GM21717 (cell line): ENCODE data around the gene TRMT11.

Source experiments
- ATAC-seq: cut with Tn5 transposase; IDR thresholded peaks from one replicate; pipeline ENCODE4 v1.9.1; 2021; ENCODE audit warnings: mild to moderate bottlenecking, moderate library complexity; ENCODE audit not compliant: unreplicated experiment

Gene TRMT11

DNA sequence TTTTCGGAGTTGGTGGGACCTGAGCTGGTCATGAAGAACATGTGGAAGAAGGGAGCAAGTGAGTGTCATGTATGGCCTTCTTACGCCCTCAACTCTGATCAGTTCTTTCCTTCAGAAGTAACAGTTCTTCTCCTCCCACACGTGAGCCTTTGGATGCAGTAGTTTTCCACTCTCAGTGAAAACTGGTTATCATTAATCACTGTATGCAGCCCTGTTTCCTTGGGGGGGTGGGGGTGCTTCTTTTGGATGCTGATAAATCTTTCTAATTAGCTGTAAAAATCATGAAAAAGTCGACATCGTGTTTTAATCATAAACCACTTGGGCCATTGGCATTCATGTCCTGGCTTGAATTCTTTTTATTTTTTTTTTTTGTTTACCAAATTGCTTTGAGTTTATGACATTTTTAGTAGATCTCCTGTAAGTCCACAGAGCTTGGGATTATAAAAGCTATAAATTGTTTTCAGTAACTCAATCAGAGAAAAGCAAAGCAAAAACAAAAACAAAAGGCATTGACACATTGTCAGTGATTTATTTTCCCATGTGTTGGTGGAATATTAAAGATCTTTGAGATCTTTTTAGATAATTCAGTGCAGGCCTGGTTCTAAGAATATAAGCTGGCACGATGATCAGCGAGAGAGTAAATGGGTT is 84.8 kb downstream of the TRMT11 start:
- ATAC-seq, result no peak

DNA sequence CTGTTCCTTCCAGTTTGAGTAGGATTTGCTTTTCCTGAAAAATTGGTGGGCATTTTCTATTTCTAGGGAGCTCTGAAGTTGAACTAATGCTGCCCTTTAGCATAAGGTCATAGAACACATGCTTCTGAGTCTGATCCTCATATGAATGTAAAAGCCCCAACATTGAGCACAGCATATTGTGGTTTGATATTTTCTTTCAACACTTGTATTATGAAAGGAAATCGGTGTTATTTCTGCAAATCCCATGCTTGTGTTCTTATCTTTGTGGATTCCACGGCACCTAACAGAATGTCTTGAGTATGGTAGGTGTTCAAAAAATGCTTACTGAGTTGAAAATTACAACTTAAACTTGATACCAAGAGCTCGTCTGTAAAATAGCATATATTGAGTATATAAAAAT is 85.8 kb downstream of the TRMT11 start:
- no peak for ATAC-seq

DNA sequence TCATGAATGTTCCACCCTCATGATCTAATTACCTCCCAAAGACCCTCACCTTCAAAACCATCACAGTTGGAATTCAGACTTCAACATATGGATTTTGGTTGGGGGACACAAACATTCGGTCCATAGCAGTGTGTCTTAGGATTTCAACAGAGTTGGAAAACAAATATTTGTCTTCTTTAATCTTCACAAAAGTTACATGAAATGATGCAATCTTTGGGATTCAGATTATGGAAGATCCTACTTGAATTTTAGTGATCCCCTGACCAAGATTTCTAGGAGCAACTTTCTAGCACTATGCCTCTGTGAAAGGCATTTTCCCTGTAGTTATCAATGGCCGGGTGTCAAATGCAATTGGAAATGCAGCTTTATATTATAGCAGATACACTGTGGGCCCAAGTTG is 86.5 kb downstream of the TRMT11 start:
- no peak for ATAC-seq

DNA sequence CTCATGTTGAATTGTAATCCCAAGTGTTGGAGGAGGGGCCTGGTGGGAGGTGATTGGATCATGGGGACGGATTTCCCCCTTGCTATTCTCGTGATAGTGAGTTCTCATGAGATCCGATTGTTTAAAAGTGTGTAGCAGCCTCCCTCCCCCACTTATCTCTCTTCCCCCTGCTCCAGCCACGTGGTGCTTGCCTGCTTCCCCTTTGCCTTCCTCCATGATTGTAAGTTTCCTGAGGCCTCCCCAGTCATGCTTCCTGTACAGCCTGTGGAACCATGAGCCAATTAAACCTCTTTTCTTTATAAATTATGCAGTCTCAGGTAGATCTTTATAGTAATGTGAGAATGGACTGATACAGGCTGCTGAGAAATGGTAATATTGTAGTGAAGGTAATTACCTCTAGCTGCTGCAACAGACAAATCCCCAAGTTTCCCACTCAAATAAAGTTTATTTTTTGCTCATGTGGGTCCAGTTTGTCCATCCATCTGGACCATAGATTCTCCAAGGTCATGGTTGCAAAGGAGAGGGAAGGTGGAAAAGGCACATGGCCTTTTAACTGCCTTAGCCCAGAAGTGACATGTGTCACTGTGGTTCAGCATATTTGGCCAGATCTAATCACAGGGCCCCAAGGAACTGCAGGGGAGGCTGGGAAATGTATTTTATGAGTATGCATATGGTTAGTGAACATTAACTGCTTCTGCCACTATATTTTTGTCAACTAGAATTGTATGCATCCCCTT is 89.2 kb downstream of the TRMT11 start:
- ATAC-seq, result no peak

DNA sequence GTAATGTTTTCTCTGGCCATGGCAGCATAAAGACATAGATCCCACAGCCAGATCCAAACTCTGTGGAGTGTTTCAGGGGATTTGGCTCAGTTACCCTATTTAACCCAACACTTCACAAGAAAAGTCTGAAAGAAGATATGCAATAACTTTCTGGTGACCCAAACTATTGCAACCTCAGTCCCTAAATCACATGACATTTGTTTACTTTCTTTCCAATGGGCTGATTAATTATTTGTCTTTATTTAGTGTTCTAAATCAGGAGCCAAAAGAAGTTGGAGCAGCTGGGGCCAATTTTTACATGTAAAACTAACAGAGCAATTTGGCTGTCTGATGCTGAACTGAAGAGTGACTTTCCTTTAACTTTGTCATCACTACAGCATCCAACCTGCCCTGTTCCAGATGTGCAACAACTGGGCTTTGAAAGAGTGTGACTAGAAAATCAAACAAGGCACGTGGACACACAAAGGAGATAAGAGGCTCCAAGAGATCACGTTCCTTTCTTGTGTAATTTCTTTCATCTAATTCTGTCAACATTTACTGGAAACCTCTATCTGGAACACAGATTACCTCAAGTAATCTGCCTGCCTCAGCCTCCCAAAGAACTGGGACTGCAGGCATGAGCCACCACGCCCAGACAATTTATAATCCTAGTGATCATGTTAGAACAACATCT is 90.8 kb downstream of the TRMT11 start:
- ATAC-seq, result no peak

- no peak for ATAC-seq
These were observed 91.8 kb downstream of the TRMT11 start for GRCh38 chr6:126077810-126078776.

DNA sequence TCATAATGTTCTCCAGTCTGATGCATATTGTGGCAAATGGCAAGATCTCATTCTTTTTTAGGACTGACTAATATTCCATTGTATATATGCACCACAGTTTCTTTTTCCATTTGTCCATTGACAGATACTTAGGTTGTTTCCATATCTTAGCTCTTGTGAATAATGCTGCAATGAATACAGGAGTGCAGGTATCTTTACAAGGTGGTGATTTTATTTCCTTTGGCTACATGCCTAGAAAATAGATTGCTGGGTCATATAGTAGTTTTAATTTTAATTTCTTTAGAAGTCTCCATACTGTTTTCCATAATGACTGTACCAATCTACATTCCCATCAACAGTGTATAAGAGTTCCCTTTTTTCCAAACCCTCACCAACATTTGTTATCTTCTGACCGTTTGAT is 97.5 kb downstream of the TRMT11 start:
- ATAC-seq, result no peak

DNA sequence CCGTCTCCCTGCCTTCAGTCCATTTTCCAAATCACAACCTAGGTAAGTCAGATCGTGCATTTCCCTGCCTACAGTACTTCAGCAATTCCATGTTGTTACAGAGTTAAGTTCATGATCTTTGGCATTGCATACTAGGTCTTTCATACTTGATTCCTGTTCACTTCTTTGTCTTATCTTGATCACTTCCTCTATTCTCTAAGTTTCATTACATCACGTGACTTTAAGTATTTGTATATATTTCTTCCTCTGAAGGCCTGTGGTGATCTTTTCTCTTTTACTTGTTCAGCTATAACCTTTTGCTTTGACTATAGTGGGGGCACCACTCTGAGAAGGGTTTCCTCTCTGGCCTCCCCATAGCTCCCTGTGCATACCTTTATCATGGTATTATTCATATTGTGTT is 100.2 kb downstream of the TRMT11 start:
- peak; percentile 81 for ATAC-seq
